ENCODE measurements around the gene KAT8. TPM values are rescaled to one million over a fixed set of nuclear protein-coding genes. Genes with fewer than 3 reads are reported as not detected.
A peak's percentile ranks its signal among the peaks of the same experiment; 100 is the strongest.

KAT8 gene
- total and polyA plus RNA-seq, 4 donors, result 15.9 to 37.4 (median 19.6) TPM

- no peak for TF ChIP-seq HNF4G (IDR thresholded peaks at IDR 0.05)
- peak; percentile 55 to 65 for TF ChIP-seq RXRA (IDR thresholded peaks at IDR 0.05)
- TF ChIP-seq GABPA (IDR thresholded peaks at IDR 0.05 in 1 of 2, conservative IDR thresholded peaks at IDR 0.05 in 1 of 2), result peak; percentile 99 to 100
- peak; percentile 93 to 95 for TF ChIP-seq EGR1 (IDR thresholded peaks at IDR 0.05; ENCODE audit: low read depth in 2 of 2)
- peak; percentile 65 for TF ChIP-seq YY1 (IDR thresholded peaks at IDR 0.05)
- no peak for TF ChIP-seq TAF1 (conservative IDR thresholded peaks at IDR 0.05)
- TF ChIP-seq ZBTB33 (IDR thresholded peaks at IDR 0.05), result no peak
- TF ChIP-seq JUND (IDR thresholded peaks at IDR 0.05), result peak in 1 of 2 donors; percentile 31
- peak; percentile 51 to 63 for TF ChIP-seq RAD21 (IDR thresholded peaks at IDR 0.05)
- peak; percentile 70 for TF ChIP-seq NR2F2 (IDR thresholded peaks at IDR 0.05)
These were observed 43.3 kb upstream of the KAT8 start, which contains the start of the genes ZNF646 and ZNF668 (continued) for GRCh38 chr16:31073970-31074813.

GRCh38 chr16:31074814-31075183 lies 42.7 kb upstream of the KAT8 start:
- H3K9ac ChIP-seq (ENCODE audit: low read depth in 1 of 2, low read length in 2 of 2), result peak overlapping the region; percentile 67 to 87
- H3K4me3 ChIP-seq (ENCODE audit: low read depth in 1 of 3, low read length in 3 of 3), result peak overlapping the region; percentile 94 to 100 (median 100)
- no peak for DNase-seq (ENCODE audit: low spot score)
- TF ChIP-seq FOXA1 (IDR thresholded peaks at IDR 0.05) (no peak), YY1 (IDR thresholded peaks at IDR 0.05) (no peak), RXRA (IDR thresholded peaks at IDR 0.05) (no peak), ZBTB33 (IDR thresholded peaks at IDR 0.05) (no peak), EGR1 (IDR thresholded peaks at IDR 0.05; ENCODE audit: low read depth in 2 of 2) (no peak), HNF4A (conservative IDR thresholded peaks at IDR 0.05) (no peak), JUND (IDR thresholded peaks at IDR 0.05) (no peak), HNF4G (IDR thresholded peaks at IDR 0.05) (no peak), GABPA (IDR thresholded peaks at IDR 0.05 in 1 of 2, conservative IDR thresholded peaks at IDR 0.05 in 1 of 2) (no peak), CTCF (IDR thresholded peaks at IDR 0.05; ENCODE audit: low read depth, low read length, missing input control) (no peak), ATF3 (IDR thresholded peaks at IDR 0.05) (no peak)
- H3K4me1 ChIP-seq (ENCODE audit: control insufficient read depth in 4 of 4, insufficient read depth in 4 of 4, low read length in 3 of 4), result peaks cover 0 to 26% (median 19%) of the 10 kb centered on the region in 4 donors
- no peaks in the 10 kb centered on the region for H3K27me3 ChIP-seq (ENCODE audit: control insufficient read depth in 4 of 4, insufficient read depth in 4 of 4, low read length in 3 of 4)
- peak overlapping the region; percentile 97 to 98 for H3K27ac ChIP-seq (ENCODE audit: low read depth in 1 of 2, low read length in 2 of 2)
- peaks cover 4 to 31% (median 14%) of the 10 kb centered on the region in 4 donors for H3K36me3 ChIP-seq (ENCODE audit: control insufficient read depth in 4 of 4, insufficient read depth in 3 of 4, low read depth in 1 of 4, low read length in 3 of 4)
- 1% methylated on average over 7 of the region's 7 CpGs for WGBS
- H3K9me3 ChIP-seq (ENCODE audit: control insufficient read depth in 4 of 4, low read length in 3 of 4), result no peaks in the 10 kb centered on the region
